Right ventricle myocardium inferior (tissue), 1 donor: ENCODE results near the gene SOX11. TPM values are rescaled to one million over a fixed set of nuclear protein-coding genes. Genes with fewer than 3 reads are reported as not detected.

ENCODE experiments used
- ATAC-seq: fragments of 200-7000 bp; cut with Tn5 transposase; one replicate; pipeline ENCODE4 v1.9.1; 2020; ENCODE audit warnings: mild to moderate bottlenecking, moderate library complexity
- DNase-seq: peaks from one replicate; pipeline ENCODE4 v3.0.0; 2021; ENCODE audit errors: missing footprints
- intact Hi-C: fragments of 100-400 bp; cut with DNase I; formaldehyde crosslinking; loops from one replicate; pipeline ENCODE4 v1.11.0; 2022
- total RNA-seq: library from RNA; stranded (reverse); fragmentation: NEBNext Ultra II Directional; extraction: Animal tissue kit (Norgen Biotek cat#: 25700); gene quantifications from one replicate; pipeline ENCODE4 v1.2.1, GENCODE V29; 2021
- donor health status: DM: no; HTN: yes; CAD: no; lungs with severe emphysema.

The SOX11 gene
- total RNA-seq, 1 donor from 2014 or later, result 1.1 TPM

DNA sequence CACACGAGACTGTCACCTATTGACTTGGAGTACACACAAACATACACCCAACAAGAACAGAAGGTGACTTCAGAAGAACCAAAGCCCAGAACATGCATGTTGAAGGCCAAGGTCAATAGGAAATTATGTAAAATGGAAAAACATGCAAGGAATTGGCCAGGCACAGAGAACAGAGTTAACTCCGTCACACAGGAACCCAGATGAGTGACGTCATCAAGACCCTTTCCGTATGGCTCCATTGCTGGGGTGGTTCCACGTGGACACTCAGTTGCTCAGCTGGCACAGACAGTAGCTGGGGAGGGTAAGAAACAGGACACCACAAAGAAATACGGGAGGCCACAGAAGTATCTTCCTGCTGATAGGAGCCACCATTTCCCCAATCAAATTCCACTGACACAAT, 18.4 kb downstream of the SOX11 start:
- ATAC-seq (no peak), DNase-seq (no peak)
- intact Hi-C loops, result no loop called here

DNA sequence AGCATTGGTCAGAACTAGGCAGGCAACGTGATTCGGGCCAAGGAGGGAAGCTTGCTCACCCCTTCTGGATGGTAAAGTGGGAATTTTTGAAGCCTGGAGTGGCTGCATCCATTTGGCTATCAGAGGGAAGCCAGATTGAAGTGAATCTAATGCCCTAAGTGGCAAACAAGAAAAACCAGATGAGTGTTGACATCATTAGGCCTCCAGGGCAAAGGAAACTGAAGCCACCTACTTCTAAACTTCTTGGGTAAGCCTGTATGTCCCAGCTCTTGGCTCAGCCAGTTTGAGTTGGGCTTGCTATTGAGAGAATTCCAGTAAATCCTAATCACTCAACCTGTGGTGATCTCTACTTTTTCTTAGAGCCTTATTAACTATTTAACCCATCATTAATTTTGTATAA, 20.9 kb downstream of the SOX11 start:
- intact Hi-C loops, result no loop called here
- no peak for DNase-seq
- no peak for ATAC-seq

- DNase-seq (no peak), ATAC-seq (no peak)
- intact Hi-C loops, result no loop called here
Observed at GRCh38 chr2:5719629-5720334, 27.6 kb downstream of the SOX11 start.

DNA sequence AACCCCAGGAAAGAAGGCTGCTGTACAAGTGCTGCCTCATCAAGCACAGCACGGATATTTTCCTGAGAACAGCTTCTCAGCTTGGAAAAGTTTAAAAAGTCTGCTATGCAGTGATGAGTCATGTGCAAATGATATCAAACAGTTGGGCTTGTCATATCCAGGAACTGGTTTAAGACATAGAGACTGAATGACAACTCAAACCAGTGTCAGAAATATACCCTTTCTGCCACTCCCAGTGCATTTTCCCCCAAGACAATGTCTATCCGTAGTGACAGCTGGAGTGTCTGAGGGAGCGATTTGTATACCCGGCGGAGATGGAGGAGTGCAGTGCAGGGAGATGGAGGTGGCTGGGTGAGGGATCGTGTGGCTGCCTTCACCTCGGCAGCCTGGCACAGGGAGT, 28.2 kb downstream of the SOX11 start:
- intact Hi-C loops, result no loop called here
- ATAC-seq (no peak), DNase-seq (no peak)

DNA sequence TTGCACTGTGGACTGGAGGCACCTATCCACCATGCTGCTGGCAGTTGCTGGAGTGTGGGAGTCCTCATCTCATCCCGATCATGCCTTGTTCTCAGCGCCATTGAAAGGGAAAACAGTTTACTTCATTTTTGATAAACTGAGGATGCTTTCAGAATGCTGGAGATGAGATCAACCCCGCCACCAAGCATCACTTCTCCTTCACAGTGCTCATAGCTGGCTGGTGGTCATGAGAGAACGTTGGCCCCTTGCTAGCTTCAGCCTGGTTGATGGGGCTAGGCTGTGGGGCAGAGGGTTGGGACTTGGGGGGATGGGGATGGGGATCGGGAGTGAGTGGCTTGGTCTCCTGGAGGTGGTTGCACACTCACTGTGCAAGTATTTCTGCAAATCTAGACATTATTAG, 30.1 kb downstream of the SOX11 start:
- intact Hi-C loops, result no loop called here
- ATAC-seq (no peak), DNase-seq (no peak)

GRCh38 chr2:5723791-5724735, 31.9 kb downstream of the SOX11 start:
- DNase-seq (no peak), ATAC-seq (no peak)
- intact Hi-C loops, result no loop called here

DNA sequence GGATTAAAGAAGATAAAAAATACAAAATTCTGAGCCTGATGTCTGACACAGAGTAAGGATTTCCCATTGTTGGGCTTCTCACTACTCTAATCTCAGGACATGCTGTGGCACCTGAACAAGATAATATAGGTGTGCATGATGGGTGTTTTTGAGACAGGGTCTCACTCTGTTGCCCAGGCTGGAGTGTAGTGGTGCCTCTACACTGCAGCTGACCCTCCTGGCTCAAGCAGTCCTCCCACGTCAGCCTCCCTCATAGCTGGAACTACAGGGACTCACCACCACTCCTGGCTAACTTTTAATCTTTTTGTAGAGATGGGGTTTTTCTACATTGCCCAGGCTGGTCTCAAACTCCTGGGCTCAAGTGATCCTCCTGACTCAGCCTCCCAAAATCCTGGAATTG, 32.9 kb downstream of the SOX11 start:
- intact Hi-C loops, result no loop called here
- no peak for DNase-seq
- ATAC-seq, result no peak

- intact Hi-C loops, result no loop called here
- ATAC-seq (no peak), DNase-seq (no peak)
Observed at GRCh38 chr2:5725794-5726463, 33.7 kb downstream of the SOX11 start.

DNA sequence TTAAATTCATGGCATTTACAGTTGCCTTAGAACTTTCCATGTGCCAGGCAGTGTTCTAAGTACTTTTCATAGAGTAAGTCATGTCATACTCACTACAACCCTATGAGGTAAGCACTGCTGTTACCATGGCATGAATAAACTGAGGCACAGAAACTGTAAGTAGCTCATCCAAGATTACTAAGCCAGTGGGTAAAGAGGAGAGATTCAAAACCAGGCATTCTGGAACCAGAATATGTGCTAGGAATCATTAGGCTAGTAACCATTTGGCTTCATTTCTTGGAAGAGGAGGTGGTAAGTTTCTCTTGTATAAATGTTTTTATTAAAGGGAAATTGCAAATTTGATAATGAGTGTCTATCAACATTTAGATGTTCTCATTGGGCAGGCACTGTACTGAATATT, 35.1 kb downstream of the SOX11 start:
- no peak for ATAC-seq
- intact Hi-C loops, result no loop called here
- DNase-seq, result no peak

- DNase-seq (no peak), ATAC-seq (no peak)
- intact Hi-C loops, result no loop called here
Observed at GRCh38 chr2:5729416-5729815, 37.2 kb downstream of the SOX11 start.

DNA sequence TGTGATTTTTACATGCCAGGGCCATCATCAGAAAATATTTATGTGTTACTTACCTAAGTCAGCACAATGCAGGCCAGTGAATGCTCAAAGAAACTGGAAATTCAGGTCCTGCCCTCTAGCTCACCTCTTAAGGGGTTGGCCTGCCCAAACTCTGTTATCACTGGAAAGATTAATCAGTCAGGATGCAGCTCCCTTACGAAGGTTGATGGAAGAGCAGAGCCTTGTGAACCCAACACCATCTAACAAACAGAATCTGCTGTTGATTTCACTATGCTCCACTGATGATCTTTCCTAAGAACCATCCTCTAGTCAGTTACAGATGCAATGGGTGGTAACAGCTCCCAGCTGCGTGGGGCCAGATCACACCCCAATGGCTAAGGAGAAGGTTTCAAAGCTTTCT, 38.2 kb downstream of the SOX11 start:
- DNase-seq, result no peak
- ATAC-seq, result no peak
- intact Hi-C loops, result no loop called here

DNA sequence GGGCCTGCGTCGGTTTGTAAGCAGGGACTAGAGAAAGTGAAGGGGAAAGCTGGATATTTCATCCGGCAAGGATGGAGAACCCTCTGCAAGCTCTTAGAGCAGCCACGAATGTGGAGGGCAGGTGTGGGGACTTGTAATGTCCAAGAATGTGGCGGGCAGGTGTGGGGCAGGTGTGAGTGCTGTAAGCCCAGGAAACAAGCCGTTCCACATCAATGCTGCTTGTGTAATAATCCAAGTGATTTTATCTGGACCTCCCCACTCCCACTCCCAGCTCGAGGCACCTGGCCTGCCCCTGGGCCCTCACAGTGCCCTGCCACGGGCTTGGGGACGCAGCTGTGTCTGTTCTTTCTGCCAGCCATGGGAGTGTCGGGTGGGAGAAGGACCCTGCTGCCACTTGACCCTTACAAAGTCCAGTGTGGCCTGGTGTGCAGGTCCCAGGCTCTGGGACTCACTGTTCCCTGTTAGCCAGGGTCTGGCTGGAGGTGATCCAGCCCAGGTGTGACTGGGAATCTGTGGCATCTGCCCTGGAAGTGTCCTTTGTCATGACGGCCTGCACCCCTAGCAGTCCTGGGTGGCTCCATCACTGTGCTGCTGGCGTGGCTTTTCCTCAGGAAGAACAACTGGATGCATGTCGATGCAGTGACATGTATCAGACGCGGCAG, 42.8 kb downstream of the SOX11 start:
- intact Hi-C loops, result no loop called here
- no peak for DNase-seq

DNA sequence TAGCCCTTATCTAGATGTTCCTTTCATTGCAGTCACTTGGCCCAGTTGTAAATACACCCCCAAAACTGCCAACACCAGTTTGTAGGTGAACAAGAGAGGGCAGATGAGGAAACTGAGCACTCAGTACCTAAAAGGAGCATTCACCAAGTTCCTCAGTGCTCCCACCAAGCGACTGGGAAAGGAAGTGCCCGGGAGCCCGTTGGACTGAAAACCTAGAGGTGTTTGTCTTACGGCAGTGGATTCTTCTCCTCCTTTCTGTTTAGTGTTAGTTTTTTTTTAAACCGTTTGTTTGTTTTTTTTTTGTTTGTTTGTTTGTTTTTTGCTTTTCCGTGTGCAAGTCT, 43.3 kb downstream of the SOX11 start:
- DNase-seq, result no peak
- intact Hi-C loops, result no loop called here
- no peak for ATAC-seq

More for the DNA sequence above, 42.8 kb downstream of the SOX11 start:
- no peak for ATAC-seq

GRCh38 chr2:5736050-5736449, 43.9 kb downstream of the SOX11 start:
- ATAC-seq, result no peak
- no peak for DNase-seq
- intact Hi-C loops, result no loop called here

- intact Hi-C loops, result no loop called here
- no peak for DNase-seq
- ATAC-seq, result no peak
Observed at GRCh38 chr2:5736886-5737285, 44.7 kb downstream of the SOX11 start.

- ATAC-seq, result no peak
Observed at GRCh38 chr2:5740053-5740452, 47.9 kb downstream of the SOX11 start.

DNA sequence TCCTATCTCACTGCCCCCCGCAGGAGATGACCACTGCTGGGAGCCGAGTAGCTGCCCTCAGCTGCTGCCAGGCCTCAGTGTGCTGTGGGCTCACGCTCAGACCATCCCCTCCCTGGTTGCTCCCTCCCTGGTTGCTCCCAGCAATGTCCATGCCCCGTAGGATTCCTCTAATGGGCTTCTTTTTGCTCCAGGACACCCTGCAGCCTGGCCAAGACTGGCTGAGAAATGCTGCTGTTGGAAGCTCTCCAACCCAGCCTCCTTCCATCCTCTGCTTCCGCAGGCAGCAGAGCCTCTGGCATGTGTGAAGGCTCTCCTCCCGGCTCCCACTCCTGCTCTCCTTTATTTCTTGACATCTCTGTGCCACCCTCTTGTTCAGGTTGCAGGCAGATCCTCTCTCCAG, 48.6 kb downstream of the SOX11 start:
- ATAC-seq (no peak), DNase-seq (no peak)
- intact Hi-C loops, result no loop called here

More at GRCh38 chr2:5740053-5740452, 47.9 kb downstream of the SOX11 start:
- DNase-seq, result no peak
- intact Hi-C loops, result no loop called here

DNA sequence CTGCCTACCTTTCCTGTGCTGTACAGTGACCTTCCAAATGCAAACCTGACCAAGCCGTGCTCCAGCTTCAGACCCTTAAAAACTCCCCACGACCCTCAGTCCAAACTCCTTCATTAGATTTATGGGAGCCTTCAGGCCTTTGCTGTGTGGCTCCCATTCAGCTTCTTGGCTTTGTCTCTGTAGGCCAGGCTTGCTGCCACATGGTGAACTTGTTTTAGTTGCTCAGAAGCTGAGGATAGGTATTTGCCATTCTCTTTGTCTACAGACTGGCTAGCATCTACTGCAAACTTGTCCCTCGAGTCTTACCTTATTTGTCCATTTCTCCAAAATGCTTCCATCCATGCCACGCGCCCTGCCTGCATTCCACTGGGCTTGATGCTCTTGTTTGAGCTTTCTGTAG, 49.1 kb downstream of the SOX11 start:
- ATAC-seq (no peak), DNase-seq (no peak)
- intact Hi-C loops, result no loop called here

DNA sequence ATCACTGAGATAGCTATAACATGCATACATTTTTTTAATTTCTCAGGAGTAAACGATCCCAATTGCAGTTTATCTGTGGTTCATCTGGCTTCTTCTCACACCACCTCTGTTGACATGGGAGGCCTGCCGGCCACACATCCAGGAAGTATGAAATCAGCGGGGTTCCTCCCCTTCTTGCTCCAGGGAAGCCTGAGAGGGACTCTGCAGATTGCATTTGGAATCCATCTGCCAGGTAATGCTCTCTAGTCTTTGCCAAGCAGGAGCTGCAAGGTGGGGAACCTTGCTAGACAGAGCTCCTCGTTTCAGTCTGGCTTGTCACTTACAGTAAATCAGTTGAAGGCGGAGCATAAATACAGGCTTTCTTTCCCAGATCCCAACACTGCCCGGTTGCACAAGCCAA, 49.9 kb downstream of the SOX11 start:
- intact Hi-C loops, result no loop called here
- DNase-seq, result no peak
- no peak for ATAC-seq
